GM20431 (cell line): Measurements from ENCODE around the gene GORASP2.

ENCODE experiments used
- in situ Hi-C: fragments of 300-500 bp; cut with MseI, MboI; formaldehyde crosslinking; loops from one replicate; pipeline ENCODE4 v1.15.0; 2020; ENCODE audit warnings: low sequenced_read_pairs; ENCODE audit not compliant: unreplicated experiment

Gene GORASP2

DNA sequence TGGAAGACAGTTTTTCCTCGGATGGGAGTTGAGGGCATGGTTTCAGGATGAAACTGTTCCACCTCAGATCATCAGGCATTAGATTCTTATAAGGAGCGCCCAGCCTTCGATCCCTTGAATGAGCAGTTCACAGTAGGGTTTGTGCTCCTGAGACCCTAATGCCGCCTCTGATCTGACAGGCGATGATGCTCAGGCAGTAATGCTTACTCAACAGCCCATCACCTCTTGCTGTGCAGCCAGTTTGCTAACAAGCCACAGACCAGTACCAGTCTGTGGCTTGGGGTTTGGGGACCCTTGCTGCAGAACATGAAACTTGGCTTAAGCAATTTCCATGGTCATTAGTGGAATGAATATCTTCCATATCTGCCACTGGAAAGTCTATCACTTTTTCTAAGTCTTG is 56.4 kb downstream of the GORASP2 start:
- in situ Hi-C loops: no loop called here

DNA sequence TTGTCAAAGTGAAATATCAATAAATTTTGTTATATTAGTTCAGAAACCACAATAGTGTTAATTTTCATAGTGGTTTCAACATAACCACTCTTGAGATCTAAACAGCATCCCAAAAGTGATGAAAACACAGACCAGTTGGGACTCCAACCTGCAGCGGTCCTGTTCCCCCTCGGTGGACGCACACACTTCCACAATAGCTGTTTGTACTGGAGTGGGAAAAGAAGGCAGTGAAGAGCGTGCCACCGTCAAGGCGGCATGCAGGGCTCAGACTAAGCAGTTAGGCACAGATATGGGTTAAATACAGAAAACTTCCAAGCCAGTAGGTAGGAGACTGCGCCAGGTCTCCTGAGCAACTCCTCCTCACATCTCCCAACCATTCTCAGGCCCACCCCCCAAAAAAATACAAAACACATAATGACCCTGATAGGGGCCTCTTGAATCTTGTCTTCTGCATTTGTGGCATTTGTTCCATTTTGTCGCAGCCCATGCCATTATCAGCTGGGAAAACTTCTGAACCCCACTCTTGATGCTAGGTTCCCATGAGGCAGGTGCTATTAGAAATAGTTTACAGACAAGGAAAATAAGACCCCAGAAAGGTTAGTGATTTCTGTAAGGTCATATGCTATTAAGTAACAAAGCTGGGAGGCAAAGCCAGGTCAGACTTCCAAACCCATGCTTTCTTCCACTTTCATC is 57.7 kb downstream of the GORASP2 start:
- in situ Hi-C loops: no loop called here

DNA sequence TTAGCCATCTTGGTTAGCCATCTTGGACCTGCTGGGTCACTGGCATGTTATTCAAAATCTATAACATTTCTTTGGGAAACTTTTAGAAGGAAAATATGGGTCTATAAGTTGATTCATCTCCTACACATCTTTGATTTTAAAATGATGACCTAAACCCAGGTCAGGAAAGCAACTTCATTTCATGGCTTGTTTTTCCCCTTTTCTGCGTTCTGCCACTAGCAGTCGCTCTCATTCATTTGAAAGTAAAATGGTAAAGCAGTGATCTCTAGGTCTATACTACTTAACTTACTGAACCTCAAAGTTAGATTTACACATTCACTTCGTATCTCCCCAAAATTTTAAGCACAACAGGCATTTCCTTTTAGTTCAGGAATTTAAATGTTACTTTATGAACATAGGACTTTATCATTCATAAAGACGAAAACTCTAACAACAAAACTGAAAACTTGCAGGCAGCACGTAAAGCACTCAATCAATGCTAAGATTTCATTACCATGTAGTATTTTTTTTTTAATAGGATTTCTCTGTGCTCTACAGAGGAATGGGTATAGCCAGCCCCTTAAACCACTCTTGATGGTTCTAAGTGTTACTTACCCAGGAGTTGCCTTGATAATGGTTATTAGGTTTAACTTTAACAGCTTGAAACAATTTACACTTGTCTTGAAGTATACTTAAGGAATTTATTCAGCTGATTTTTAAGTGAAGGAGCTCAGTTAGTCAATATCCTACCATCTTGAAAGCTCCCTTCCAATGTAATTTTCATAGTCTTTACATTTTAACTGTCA is 62.5 kb downstream of the GORASP2 start:
- in situ Hi-C loops: no loop called here

DNA sequence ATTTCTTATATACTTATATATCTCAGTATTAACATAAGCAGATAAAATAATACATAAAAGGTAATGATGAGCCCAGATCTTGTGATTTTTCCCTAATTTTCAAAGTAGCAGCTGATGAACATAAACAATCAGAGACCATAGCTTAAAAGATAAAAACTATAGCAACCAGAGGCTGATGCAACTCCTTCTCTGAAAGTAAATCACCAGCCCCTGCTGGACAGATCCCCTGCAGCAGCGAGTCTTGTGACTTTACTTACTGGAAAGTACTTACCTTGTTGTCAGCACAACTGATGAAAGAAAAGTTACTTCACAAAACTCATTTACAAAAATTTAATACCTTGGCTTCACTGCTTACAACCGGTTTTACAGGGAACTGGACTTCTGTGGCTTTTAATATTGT is 67.3 kb downstream of the GORASP2 start:
- in situ Hi-C loops: no loop called here

DNA sequence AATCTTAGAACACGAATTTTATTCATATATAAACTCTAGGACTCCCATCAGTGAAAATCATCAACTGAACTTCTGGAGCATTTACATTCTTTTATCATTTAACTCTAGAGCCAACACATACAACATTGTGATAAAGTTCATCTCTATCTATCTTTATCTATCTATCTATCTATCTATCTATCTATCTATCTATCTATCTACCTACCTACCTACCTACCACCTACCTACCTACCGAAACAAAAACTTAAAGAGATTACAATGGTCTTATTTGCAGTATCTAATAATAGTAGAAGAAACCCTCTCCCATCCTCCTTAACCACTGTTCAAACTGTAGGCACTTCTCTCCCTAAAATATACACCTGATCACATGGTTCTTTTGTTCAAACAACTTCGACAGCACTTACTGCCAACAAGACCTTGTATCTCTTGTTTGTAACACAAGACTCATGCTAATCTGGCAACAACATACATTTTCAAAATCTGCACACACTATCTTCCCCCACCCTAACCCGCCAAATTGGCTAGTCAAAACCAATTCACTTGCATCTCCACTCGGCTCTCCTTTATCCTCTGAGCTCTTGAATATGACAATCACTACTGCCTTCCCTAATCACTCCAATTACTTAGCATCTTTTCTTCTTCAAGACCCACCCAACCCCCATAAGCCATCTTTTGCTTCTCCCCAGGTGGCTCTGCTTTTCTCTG is 69.0 kb downstream of the GORASP2 start:
- in situ Hi-C loops: no loop called here

DNA sequence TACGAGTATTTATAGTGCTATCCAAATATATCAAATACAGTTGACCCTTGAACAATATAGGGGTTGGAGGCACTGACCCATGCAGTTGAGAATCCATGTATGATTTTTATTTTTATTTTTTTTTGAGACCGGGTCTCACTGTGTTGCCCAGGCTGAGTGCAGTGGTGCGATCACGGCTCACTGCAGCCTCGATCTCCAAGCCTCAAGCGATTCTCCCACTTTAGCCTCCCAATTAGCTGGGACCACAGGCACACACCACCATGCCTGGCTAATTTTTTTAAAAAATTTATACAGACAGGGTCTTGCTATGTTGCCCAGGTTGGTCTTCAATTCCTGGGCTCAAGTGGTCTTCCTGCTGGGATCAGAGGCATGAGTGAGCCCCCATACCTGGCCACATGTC is 70.6 kb downstream of the GORASP2 start:
- in situ Hi-C loops: no loop called here

DNA sequence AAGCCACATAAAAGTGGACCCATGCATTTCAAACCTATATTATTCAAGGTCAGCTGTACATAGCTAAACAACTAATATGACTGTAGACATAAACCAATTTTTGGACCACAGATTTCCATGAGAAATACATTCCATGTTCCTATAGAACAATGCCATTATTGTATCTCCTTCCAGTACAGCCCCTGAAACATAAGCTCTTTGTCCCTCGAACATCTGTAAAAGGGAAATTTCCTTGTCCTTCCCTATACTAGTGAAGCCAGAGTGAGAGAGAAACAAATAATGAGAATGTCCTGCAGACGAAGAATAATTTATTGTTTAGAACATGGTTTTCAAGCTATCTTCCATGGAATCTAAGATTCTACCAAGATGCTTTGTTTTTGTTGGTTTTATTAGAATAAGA is 75.3 kb downstream of the GORASP2 start:
- in situ Hi-C loops: no loop called here

DNA sequence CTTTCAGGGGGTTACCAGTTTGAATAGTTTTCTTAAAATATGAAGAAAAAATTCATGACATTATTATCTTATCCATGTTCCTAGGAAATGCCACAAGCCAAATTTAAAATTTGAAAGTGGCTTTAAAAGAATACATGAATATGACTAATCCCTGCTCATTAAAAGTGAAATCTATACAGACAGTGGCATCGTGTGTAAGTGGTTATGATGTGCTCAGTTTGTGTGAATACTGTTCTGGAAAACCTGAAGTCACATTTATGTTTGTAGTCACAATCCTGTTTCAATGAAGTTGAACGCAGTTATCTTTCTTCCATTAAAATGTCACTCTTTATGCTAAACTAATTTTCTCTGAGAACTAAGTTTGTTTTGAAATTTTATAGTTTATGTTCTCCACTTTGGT is 75.8 kb downstream of the GORASP2 start:
- in situ Hi-C loops: no loop called here

DNA sequence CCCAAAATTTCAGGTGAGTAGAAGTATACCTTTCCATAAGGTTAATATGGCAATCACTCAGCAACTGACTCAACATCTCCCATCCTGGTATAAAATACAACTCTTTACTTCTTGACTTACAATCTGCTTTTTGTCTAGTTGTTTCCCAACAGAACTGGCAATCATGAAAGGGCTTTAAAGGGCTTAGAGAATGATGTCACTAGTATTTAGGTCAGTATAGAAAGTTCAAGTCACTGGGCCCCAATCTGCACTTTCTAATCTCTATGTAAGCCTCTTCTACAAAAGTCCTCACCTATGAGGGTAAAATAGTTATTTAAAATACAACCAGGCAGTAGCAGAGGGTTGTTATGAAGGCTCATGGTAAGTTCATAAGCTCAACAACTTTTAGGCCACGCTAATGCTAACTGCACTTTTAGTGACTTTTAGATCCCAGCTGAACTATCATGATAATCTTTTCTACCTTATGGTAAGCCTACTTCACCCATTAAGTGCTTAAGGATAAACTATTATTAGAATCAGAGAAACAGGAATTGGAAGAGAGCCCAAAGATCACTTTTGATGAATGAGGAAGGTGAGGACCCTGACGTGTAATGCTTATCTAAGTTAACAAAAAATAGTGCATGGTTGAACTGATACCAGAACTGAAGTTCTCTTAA is 79.6 kb downstream of the GORASP2 start:
- in situ Hi-C loops: no loop called here

DNA sequence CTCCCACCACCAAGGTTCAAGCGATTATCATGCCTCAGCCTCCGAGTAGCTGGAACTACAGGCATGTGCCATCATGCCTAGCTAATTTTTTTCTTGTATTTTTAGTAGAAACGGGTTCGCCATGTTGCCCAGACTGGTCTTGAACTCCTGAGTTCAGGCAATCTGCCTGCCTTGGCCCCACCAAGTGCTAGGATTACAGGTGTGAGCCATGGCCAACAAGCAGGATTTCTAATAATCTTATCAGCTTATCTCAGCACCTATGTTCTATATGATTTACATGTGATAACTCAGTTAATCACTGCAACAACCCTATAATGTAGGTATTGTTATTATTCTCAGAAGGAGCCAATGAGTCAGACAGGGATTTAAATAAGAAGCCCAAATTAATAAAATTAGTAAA is 80.3 kb downstream of the GORASP2 start:
- in situ Hi-C loops: no loop called here

DNA sequence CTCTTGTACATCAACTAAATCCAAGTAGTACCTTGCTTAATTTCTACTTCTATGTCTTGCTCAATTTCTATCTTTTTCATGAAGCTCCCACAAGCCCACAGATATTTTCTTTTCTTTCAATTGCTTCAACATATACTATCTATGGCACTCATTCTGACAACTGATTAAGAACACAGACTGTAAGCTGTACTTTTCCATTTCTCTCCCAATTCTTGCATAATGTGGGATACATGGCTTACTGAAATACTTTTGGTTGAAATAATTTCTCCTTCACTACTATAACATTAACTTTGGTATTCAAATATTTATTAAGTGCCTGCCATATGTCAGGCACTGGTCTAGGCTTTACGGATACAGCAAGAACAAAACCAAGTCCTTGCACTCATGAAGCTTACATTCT is 84.8 kb downstream of the GORASP2 start:
- in situ Hi-C loops: no loop called here

DNA sequence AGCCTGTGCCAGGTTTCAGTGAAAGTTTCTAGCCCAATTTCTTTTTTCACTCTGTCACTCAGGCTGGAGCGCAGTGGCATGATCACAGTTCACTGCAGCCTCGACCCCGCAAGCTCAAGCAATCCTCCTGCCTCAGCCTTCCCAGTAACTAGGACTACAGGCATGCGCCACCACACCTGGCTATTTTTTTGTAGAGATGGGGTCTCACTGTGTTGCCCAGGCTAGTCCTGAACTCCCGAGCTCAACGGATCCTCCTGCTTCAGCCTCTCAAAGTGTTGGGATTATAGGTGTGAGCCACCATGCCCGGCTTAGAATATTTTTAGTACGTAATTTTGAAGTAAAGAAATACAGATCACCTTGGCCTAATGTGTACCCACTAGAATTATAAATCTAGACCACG is 87.1 kb downstream of the GORASP2 start:
- in situ Hi-C loops: no loop called here
